GM19372 (cell line): Measurements from ENCODE around the gene ZMYM3.
"Not testable (repeated sequence)": the region's sequence is repeated elsewhere in the genome, so short reads cannot be mapped to it uniquely, and the experiment has no call there.

ENCODE experiments used
- ATAC-seq: cut with Tn5 transposase; IDR thresholded peaks from one replicate; pipeline ENCODE4 v1.9.1; 2021; ENCODE audit warnings: mild to moderate bottlenecking, low read depth, moderate library complexity; ENCODE audit not compliant: unreplicated experiment

The ZMYM3 gene

DNA sequence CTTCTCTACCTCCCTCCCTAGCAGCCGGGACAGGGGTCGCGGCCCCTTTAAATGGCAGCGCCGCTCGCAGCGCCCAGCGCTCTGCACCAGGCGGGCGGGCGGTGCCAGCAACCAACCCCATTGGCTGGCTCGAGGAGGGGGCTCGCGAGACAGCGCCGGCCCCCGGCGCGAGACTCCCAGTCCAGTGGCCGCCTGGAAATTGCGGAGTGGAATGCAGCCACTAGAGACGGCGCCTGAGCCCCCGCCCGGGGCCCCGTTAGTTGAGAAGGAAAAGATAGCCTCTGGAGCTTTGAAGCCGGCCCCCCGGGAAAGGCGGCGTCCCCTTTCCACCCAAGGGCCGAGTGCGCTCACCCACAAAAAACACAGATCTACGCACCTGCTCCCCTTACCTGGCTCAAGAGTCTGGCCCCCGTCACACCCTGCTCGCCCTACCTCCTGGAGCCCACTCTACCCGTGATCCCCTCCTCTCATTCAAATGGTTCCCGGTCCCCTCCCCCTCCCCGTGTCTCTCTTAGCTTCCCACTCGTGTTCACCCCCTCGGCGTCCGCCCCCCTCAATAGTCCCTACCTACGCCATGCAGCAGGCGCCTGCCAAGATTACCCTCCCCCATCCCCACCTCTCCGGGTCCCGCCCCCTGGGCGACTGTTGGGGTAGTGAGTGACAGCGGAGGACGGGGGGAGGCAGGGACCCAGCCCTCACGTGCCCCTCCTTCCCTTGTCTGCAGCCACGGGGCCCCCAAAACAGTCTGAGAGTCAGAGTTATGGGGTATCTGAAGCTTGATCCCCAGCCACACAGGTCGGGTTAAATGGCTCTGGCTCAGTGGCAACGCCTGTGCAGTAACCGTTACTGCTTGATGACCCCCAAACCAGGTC lies at the start of gene ZMYM3:
ZMYM3 (minus strand) TSS at position 49 of the 872 bp plus-strand sequence. CDS start 885 bp downstream, outside the sequence.
- ATAC-seq = peak; percentile 70

DNA sequence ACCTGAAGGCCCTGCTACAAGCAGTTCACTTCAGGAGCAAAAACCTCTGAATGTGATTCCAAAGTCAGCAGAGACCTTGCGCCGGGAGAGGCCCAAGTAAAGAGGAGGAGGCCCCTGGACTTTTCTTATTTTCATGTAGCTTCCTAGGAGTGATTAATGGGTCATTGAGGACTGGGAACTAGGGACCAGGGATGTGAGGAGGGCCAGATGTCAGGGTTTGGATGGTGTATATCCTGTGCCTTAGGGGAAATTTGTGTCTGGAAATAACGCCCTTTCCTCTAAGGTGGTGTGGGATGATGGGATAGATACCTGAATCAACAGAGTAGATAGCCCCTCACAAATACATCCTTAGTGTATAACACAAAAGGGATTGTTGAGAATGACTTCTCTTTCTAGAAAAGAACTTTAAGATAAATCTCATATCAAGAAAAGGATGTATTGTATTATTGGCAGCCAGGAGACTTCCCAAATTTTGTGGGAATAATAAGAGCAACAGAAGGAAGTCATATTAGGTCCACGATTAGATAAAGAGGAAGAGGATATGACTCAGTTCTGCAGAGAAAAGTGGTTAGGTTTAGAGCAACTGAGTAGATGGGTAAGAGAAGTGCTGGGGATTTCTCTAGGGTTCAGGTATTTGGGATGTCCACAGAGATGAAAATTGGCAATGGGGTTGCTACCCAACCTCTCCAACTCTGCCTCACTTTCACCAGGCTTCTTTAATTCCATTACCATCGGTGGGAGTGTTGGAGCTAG lies 48.7 kb upstream of the ZMYM3 start:
- ATAC-seq = no peak

GRCh38 chrX:71301195-71301924 lies 47.4 kb upstream of the ZMYM3 start, which contains the start of gene ITGB1BP2:
TSS of gene ITGB1BP2 (plus strand) at chrX:71301750. CDS start at chrX:71301807, 57 bp downstream.
- ATAC-seq = no peak

- not testable (repeated sequence) for ATAC-seq
These were observed 46.6 kb upstream of the ZMYM3 start for GRCh38 chrX:71300495-71300894.

GRCh38 chrX:71300064-71300463 lies 46.1 kb upstream of the ZMYM3 start:
- ATAC-seq = not testable (repeated sequence)

DNA sequence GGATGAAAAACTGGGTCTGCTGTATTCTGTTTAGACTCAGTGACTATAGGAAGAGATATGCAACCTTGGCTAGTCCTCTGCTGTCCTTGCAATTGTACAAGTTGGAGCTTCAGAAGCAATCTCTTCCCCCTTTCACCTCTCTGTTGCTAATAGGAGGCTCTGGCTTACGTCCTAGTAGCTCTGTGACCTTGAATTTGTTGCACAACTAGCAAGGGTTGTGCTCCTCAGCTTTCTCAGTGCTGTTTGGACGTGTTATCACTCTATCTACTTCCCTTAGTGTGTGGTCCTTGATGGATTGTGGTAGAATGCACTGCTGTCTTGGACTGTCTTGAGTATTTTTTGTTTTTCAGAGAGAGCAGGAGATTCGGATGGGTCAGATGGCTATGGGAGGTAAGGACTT lies 44.2 kb upstream of the ZMYM3 start:
- no peak for ATAC-seq

DNA sequence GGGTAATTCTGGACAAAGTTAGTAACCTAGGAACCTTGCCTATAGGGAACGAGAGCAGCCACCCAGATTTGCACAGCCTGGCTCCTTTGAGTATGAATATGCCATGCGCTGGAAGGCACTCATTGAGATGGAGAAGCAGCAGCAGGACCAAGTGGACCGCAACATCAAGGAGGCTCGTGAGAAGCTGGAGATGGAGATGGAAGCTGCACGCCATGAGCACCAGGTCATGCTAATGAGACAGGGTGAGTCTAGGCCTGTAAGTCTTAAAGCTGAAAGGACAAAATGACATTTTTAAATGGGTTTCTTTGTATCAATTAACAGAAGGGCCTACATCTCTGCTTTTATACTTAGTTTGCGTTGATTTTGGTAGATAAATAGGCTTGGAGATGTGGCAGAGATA lies 42.9 kb upstream of the ZMYM3 start:
- ATAC-seq = no peak

DNA sequence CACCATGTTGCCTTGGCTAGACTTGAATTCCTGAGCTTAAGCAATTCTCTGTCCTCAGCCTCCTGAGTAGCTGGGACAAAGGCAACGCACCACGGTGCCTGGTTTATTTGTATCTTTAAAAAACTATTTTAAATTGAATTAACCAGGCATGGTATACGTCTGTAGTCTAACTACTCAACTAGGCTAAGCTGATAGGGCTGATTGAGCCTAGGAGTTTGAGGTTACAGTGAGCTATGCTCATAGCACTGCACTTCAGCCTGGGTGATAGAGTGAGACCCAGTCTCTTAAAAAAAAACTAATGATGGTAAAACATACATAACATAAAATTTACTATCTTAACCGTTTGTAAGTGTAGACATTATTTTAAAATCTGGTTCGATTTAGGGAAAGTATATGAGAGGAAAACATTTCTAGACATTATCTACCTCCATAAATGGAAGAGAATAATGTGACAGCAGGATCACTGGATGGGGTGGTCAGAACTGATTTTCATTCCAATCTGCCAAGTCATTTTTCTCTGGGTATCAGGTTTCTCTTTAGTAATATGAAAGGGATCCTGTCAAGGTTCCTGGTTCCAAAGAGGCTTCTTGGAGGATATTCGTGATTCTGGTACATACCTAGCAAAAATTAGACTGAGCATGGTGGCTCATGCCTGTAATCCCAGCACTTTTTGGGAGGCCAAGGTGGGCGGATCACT lies 38.9 kb upstream of the ZMYM3 start:
- ATAC-seq = no peak

GRCh38 chrX:71291381-71291780 lies 37.4 kb upstream of the ZMYM3 start:
- ATAC-seq = no peak

- ATAC-seq = no peak
These were observed 32.0 kb upstream of the ZMYM3 start for GRCh38 chrX:71285929-71286328.

GRCh38 chrX:71283403-71284143 lies 29.6 kb upstream of the ZMYM3 start, which contains the start of gene NONO:
TSS of gene NONO (plus strand) at chrX:71283635. CDS start at chrX:71290638, 7,003 bp downstream.
- ATAC-seq = peak; percentile 89

GRCh38 chrX:71282514-71283402 lies 28.8 kb upstream of the ZMYM3 start:
- peak; percentile 29 for ATAC-seq

- ATAC-seq = not testable (repeated sequence)
These were observed 27.4 kb upstream of the ZMYM3 start for GRCh38 chrX:71281300-71281699.

DNA sequence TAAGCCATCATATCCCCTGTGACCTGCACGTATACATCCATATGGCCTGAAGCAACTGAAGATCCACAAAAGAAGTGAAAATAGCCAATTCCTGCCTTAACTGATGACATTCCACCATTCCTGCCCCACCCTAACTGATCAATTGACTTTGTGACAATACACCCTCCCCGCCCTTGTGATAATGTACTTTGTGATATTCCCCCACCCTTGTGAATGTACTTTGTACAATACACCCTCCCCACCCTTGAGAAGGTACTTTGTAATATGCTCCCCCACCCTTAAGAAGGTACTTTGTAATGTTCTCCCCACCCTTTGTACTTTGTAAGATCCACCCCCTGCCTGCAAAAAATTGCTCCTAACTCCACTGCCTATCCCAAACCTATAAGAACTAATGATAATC lies 18.4 kb upstream of the ZMYM3 start:
- not testable (repeated sequence) for ATAC-seq

- ATAC-seq = no peak
These were observed 16.0 kb upstream of the ZMYM3 start for GRCh38 chrX:71269801-71270395.

- ATAC-seq = not testable (repeated sequence)
These were observed 14.7 kb upstream of the ZMYM3 start for GRCh38 chrX:71268624-71269023.

GRCh38 chrX:71256856-71257255 lies 2.9 kb upstream of the ZMYM3 start:
- no peak for ATAC-seq

GRCh38 chrX:71256051-71256450 lies 2.1 kb upstream of the ZMYM3 start:
- no peak for ATAC-seq
